GM12892 (cell line): Measurements from ENCODE around the gene MTARC1.

Experiments used
- DNase-seq: peaks from one replicate; pipeline ENCODE4 v3.0.0; 2011; ENCODE audit not compliant: insufficient read length
- FAIRE-seq: peaks from 2 replicates; lab custom pipeline; 2011; peaks lifted over from hg19 to GRCh38; lab: Jason Lieb, UNC
- POLR2A ChIP-seq: IDR thresholded peaks from 2 replicates; pipeline ENCODE4 v1.6.1; 2011; ENCODE audit warnings: low read depth, low read length, control low read depth
- POLR2AphosphoS5 ChIP-seq: IDR thresholded peaks from 2 replicates; pipeline ENCODE4 v1.6.1; 2011; ENCODE audit warnings: low read depth, low read length, control low read depth
- TAF1 ChIP-seq: IDR thresholded peaks from 2 replicates; pipeline ENCODE4 v1.6.1; 2011; ENCODE audit warnings: low read depth, mild to moderate bottlenecking, control low read depth, low read length, borderline replicate concordance

MTARC1 gene

GRCh38 chr1:220791956-220792355 lies 5.2 kb downstream of the MTARC1 start:
- no peak for FAIRE-seq
- no peak for DNase-seq
- no peak for TF ChIP-seq TAF1
- TF ChIP-seq POLR2A: no peak
- no peak for TF ChIP-seq POLR2AphosphoS5

DNA sequence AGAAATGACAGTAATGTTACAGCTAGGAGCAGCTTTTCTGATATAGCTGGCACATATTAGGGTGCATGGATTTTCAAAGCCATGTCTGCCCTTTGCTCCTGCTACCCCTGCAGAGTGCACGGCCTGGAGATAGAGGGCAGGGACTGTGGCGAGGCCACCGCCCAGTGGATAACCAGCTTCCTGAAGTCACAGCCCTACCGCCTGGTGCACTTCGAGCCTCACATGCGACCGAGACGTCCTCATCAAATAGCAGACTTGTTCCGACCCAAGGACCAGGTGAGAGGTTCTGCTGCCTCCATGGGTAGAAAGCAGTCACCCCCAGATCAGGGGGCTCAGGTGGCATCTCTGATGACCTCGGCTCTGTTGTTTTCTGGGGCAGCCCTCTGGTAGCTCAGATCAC lies 9.8 kb downstream of the MTARC1 start:
- FAIRE-seq: no peak
- no peak for DNase-seq
- TF ChIP-seq POLR2AphosphoS5 (no peak), POLR2A (no peak), TAF1 (no peak)

GRCh38 chr1:220797044-220797443 lies 10.3 kb downstream of the MTARC1 start:
- TF ChIP-seq TAF1 (no peak), POLR2AphosphoS5 (no peak), POLR2A (no peak)
- FAIRE-seq (no peak), DNase-seq (no peak)

- DNase-seq (no peak), FAIRE-seq (no peak)
- no peak for TF ChIP-seq POLR2AphosphoS5
- TF ChIP-seq TAF1: no peak
- TF ChIP-seq POLR2A: no peak
Measured at GRCh38 chr1:220797553-220797952, 10.8 kb downstream of the MTARC1 start.

DNA sequence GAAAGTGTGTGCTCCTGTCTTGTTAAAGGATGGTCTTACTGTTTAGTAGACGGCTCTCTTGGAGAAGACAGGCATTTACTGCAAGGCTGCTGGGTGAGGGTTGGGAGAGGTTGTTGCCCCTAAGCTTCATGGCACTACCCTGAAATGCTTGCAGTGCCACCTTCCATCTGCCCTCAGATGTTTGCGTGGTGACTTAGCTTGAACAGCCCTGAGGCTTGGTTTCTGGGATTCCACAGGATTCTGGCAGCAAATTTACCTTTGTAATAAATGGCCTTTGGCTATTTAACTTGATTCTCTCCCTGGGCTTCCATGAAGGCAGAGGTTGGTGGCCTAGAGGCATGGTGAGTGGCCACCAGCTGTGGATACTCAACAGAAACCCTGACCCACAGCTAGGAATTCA lies 11.6 kb downstream of the MTARC1 start:
- TF ChIP-seq TAF1 (no peak), POLR2A (no peak), POLR2AphosphoS5 (no peak)
- FAIRE-seq (no peak), DNase-seq (no peak)

DNA sequence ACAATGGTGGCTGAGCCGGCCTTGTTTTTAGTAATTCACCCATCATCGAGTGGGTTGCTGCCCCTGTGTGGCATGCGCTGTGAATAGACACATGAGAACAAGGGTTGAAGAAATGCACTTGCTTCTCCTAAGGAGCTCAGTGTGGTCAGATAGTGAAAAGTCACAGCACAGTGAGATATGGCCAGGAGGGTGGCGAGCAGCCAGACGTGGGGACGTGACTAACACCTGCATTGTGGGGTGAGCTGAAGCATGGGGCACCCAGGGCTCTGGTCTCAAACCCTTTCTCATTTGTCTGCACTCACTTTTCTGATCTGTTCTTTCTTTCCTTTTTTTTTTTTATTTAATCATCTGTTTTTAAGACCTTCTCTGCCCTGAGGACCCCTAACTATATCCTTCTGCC lies 13.5 kb downstream of the MTARC1 start:
- FAIRE-seq: no peak
- TF ChIP-seq TAF1: no peak
- no peak for TF ChIP-seq POLR2AphosphoS5
- no peak for TF ChIP-seq POLR2A
- no peak for DNase-seq

DNA sequence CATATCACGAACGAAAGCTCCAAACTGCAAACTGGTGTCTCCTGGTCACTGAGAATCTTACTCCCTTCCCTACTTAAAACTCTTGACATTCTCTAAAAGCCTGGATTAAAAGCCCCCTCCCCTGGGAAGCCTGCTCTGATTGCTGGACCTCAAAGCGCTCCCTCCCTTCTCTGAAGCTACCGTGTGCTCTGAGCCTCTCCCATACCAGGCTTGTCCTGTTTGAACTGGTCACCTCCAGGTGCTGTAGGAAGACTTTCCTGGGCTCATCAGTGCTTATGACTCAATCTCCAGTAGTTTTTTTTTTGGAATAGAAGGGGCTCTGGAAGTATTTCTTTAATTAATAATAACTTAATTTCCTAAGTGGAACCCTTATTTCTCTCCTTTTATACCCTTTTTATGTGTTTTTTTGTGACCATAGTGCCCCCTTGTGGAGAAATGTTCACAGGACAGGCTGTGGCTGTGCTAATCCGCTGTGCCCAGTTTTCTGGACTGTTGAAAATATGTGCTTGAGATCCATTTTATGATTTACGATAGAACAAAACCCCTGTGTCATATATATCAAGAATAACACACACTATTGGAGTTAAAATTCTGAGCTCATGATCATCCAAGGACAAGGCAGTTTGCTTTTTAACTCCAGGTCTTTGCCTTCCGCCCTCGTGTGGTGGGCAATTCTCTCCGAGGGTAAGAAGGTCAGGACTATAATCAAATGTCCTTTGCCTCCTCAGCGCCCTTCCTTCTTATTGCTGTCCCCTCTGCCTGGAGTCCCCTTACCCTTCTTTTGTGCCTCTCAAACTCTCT lies 16.9 kb downstream of the MTARC1 start:
- no peak for FAIRE-seq
- no peak for DNase-seq
- no peak for TF ChIP-seq TAF1
- no peak for TF ChIP-seq POLR2A
- no peak for TF ChIP-seq POLR2AphosphoS5

GRCh38 chr1:220804202-220804586 lies 17.5 kb downstream of the MTARC1 start:
- DNase-seq (no peak), FAIRE-seq (no peak)
- no peak for TF ChIP-seq POLR2A
- no peak for TF ChIP-seq TAF1
- TF ChIP-seq POLR2AphosphoS5: no peak

GRCh38 chr1:220806408-220806807 lies 19.7 kb downstream of the MTARC1 start:
- TF ChIP-seq TAF1 (no peak), POLR2A (no peak), POLR2AphosphoS5 (no peak)
- DNase-seq (no peak), FAIRE-seq (no peak)

GRCh38 chr1:220807726-220808125 lies 21.0 kb downstream of the MTARC1 start:
- FAIRE-seq (no peak), DNase-seq (no peak)
- TF ChIP-seq POLR2AphosphoS5 (no peak), POLR2A (no peak), TAF1 (no peak)

DNA sequence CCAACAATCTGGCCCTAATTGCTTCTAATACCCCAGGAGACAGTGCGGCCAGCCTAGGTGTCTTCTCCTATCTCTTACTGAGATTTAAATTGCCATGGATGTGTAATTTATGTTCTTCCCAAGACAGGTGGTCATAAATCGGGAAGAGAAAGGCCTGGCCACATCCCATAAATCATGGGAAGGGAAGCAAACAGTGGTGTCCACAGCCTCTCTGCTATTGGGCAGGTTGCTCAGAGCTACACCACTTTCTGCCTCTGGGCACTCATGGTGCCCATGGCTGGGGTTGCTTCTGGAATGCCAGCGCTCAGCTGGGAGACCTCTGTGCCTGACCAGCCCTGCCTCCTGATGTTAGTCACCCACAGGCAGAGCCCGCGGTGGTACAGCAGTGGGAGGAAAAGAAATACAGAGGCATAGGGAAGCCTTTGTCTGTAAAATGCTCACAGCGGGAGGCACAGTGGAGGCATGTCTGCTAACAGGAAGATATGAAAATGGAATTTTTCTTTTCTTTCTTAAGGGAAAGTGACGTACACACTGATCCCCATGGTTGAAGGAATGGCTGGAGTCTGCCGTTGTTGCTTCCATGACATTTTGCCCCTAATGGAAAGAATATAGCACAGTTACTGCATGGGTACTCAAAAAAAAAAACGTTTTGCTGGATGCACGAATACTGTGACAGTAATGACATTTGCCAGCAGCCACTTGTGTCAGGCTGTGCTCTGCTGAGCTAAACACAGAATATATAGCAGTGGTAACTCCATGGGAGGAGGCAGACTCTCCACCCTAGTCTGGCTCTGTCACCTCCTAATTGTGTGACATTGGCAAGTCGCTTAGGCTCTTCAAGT lies 21.9 kb downstream of the MTARC1 start:
- FAIRE-seq: no peak
- no peak for DNase-seq
- TF ChIP-seq POLR2AphosphoS5: no peak
- no peak for TF ChIP-seq POLR2A
- no peak for TF ChIP-seq TAF1
